AG04450 (cell line): Measurements from ENCODE around the gene PEX1. TPM values are rescaled to one million over a fixed set of nuclear protein-coding genes. Genes with fewer than 3 reads are reported as not detected.

Experiments used
- CTCF ChIA-PET: fragments of 300-600, 350-600 bp; formaldehyde crosslinking; extraction: SDS; loops from one replicate; lab custom pipeline; 2022; ENCODE audit warnings: antibody characterized with exemption, inconsistent platforms; lab: Charles Lee
- POLR2A ChIA-PET: fragments of 350-600 bp; formaldehyde crosslinking; extraction: SDS; loops from one replicate; lab custom pipeline; 2021; ENCODE audit warnings: antibody characterized with exemption, inconsistent platforms; lab: Yijun Ruan, JAX
- DNase-seq: peaks from one replicate; pipeline ENCODE4 v3.0.0-alpha.2; 2011; ENCODE audit warnings: low read depth, low spot score
- H3K27ac ChIP-seq: one replicate; pipeline ENCODE4 v1.5.1; 2012; ENCODE audit warnings: low read depth, low read length, control low read depth
- H3K27me3 ChIP-seq: one replicate; pipeline ENCODE4 v1.6.0; 2012; ENCODE audit warnings: low read length; ENCODE audit not compliant: control insufficient read depth, insufficient read depth
- H3K4me3 ChIP-seq: 2 replicates; pipeline ENCODE4 v1.5.1; 2011; ENCODE audit warnings: mild to moderate bottlenecking, low read depth, low read length, control low read depth
- H3K9me3 ChIP-seq: 2 replicates; pipeline ENCODE4 v1.5.1; 2012; ENCODE audit warnings: low read length; ENCODE audit not compliant: control insufficient read depth, insufficient read depth
- CTCF ChIP-seq: IDR thresholded peaks from 2 replicates; pipeline ENCODE4 v1.5.1; 2011; ENCODE audit warnings: low read depth, low read length, control low read depth, inconsistent platforms
- polyA plus RNA-seq: library from polyadenylated mRNA; depleted of rRNA; stranded (reverse); fragments of >200 nt; gene quantifications from 2 replicates; pipeline ENCODE4 v1.2.3, GENCODE V29; 2011

Gene PEX1
- polyA plus RNA-seq, 1 experiment: 20.9 TPM

GRCh38 chr7:92461027-92462003 is 67.0 kb downstream of the PEX1 start:
- no peak for DNase-seq
- Histone ChIP-seq H3K27ac (no peak overlapping the region), H3K9me3 (no peaks in the 10 kb centered on the region), H3K27me3 (no peaks in the 10 kb centered on the region), H3K4me3 (no peak overlapping the region)
- CTCF ChIA-PET: interaction anchor here (0.6 to 3.0 kb wide), 33 partner anchors 10 to 713 kb away, joined by 3 to 38 read pairs (median 4); partner anchors contain the start of genes ERVW-1, GATAD1, LRRD1 and MTERF1
- TF ChIP-seq CTCF: peak; percentile 82
- POLR2A ChIA-PET: interaction anchor here (0.6 kb wide), 1 partner anchor 234 kb away, joined by 4 read pairs; no protein-coding TSS in a partner anchor

GRCh38 chr7:92460510-92460909 is 67.8 kb downstream of the PEX1 start:
- no peak overlapping the region for H3K4me3 ChIP-seq
- H3K27me3 ChIP-seq: no peaks in the 10 kb centered on the region
- ChIA-PET CTCF (interaction anchor here (0.6 to 3.0 kb wide), 25 partner anchors 9 to 630 kb away, joined by 3 to 38 read pairs (median 5); partner anchors contain the start of genes ERVW-1, GATAD1, LRRD1 and PEX1), POLR2A (no interaction called here)
- no peak for TF ChIP-seq CTCF
- H3K9me3 ChIP-seq: no peaks in the 10 kb centered on the region
- no peak overlapping the region for H3K27ac ChIP-seq
- no peak for DNase-seq

- H3K4me3 ChIP-seq: no peak overlapping the region
- H3K27me3 ChIP-seq: no peaks in the 10 kb centered on the region
- ChIA-PET POLR2A (no interaction called here), CTCF (interaction anchor here (0.6 to 3.0 kb wide), 10 partner anchors 9 to 626 kb away, joined by 3 to 38 read pairs (median 10); partner anchors contain the start of genes GATAD1, LRRD1, PEX1 and RBM48)
- H3K9me3 ChIP-seq: no peaks in the 10 kb centered on the region
- no peak for DNase-seq
- no peak for TF ChIP-seq CTCF
- no peak overlapping the region for H3K27ac ChIP-seq
Measured at GRCh38 chr7:92460109-92460508, 68.2 kb downstream of the PEX1 start.

- Histone ChIP-seq H3K27ac (no peak overlapping the region), H3K4me3 (no peak overlapping the region), H3K9me3 (no peaks in the 10 kb centered on the region), H3K27me3 (no peaks in the 10 kb centered on the region)
- POLR2A ChIA-PET: no interaction called here
- DNase-seq: no peak
- no peak for TF ChIP-seq CTCF
- CTCF ChIA-PET: interaction anchor here (1.1 kb wide), 1 partner anchor 9 kb away, joined by 3 read pairs; the partner anchor contains the start of gene GATAD1
Measured at GRCh38 chr7:92456236-92456635, 72.1 kb downstream of the PEX1 start.
